HepG2 (cell line): Measurements from ENCODE around the gene HYOU1. TPM values are rescaled to one million over a fixed set of nuclear protein-coding genes. Genes with fewer than 3 reads are reported as not detected.

ENCODE experiments used
- ARID3A ChIP-seq: IDR thresholded peaks from 2 replicates; pipeline ENCODE4 v1.6.1; 2012; ENCODE audit warnings: low read depth, low read length, improper control_type of control experiment
- ARNT2 ChIP-seq: sonication (generic); formaldehyde crosslinking; IDR thresholded peaks from 2 replicates; pipeline ENCODE4 v1.8.0; 2022; ENCODE audit warnings: mild to moderate bottlenecking, low read depth, missing genetic modification reagents, moderate library complexity
- BCL6 ChIP-seq: IDR thresholded peaks from 2 replicates; pipeline ENCODE4 v1.6.1; 2016; ENCODE audit warnings: missing genetic modification reagents, missing compliant biosample characterization
- CBX2 ChIP-seq, 2 experiments: fragments of 200-600 bp in 1 of 2; sonication (generic); formaldehyde crosslinking in 1 of 2; IDR thresholded peaks; 2 replicates each; pipeline versions ENCODE4 v1.7.0 to v1.8.1; 2018 to 2022; ENCODE audit warnings: low read depth in 2 of 2, low read length in 1 of 2, mild to moderate bottlenecking in 1 of 2, missing genetic modification reagents in 1 of 2
- GLI4 ChIP-seq: sonication (generic); formaldehyde crosslinking; IDR thresholded peaks from 2 replicates; pipeline ENCODE4 v1.5.1; 2020; ENCODE audit warnings: missing genetic modification reagents, mild to moderate bottlenecking, moderate library complexity, borderline replicate concordance
- HES4 ChIP-seq: sonication (generic); formaldehyde crosslinking; IDR thresholded peaks from 2 replicates; pipeline ENCODE4 v1.9.0; 2021; ENCODE audit warnings: mild to moderate bottlenecking, missing genetic modification reagents, borderline replicate concordance
- KLF13 ChIP-seq: sonication (generic); formaldehyde crosslinking; IDR thresholded peaks from 2 replicates; pipeline ENCODE4 v1.4.0; 2020; ENCODE audit warnings: mild to moderate bottlenecking, missing genetic modification reagents
- NFKB2 ChIP-seq: sonication (generic); formaldehyde crosslinking; IDR thresholded peaks from 2 replicates; pipeline ENCODE4 v1.4.0; 2020; ENCODE audit warnings: missing genetic modification reagents, borderline replicate concordance
- NFYB ChIP-seq: sonication (generic); formaldehyde crosslinking; IDR thresholded peaks from 2 replicates; pipeline ENCODE4 v1.4.0; 2020; ENCODE audit warnings: missing genetic modification reagents
- PAWR ChIP-seq: sonication (generic); formaldehyde crosslinking; IDR thresholded peaks from 2 replicates; pipeline ENCODE4 v1.4.0; 2020; ENCODE audit warnings: missing genetic modification reagents, mild to moderate bottlenecking, borderline replicate concordance
- PBX2 ChIP-seq: IDR thresholded peaks from 2 replicates; pipeline ENCODE4 v1.6.1; 2016; ENCODE audit warnings: control low read depth
- SNAI1 ChIP-seq: sonication (generic); formaldehyde crosslinking; IDR thresholded peaks from 2 replicates; pipeline ENCODE4 v1.5.0; 2020; ENCODE audit warnings: mild to moderate bottlenecking, missing genetic modification reagents, borderline replicate concordance
- THAP7 ChIP-seq: sonication (generic); formaldehyde crosslinking; IDR thresholded peaks from 2 replicates; pipeline ENCODE4 v1.8.1; 2023; ENCODE audit warnings: mild to moderate bottlenecking, missing genetic modification reagents
- TOPORS ChIP-seq: sonication (generic); formaldehyde crosslinking; IDR thresholded peaks from 2 replicates; pipeline ENCODE4 v1.8.0; 2023; ENCODE audit warnings: mild to moderate bottlenecking, missing genetic modification reagents
- ZBTB3 ChIP-seq: sonication (generic); formaldehyde crosslinking; IDR thresholded peaks from 2 replicates; pipeline ENCODE4 v1.4.0; 2020; ENCODE audit warnings: low read depth, mild to moderate bottlenecking, moderate library complexity, missing genetic modification reagents, borderline replicate concordance
- ZMAT3 ChIP-seq: sonication (generic); formaldehyde crosslinking; conservative IDR thresholded peaks from 2 replicates; pipeline ENCODE4 v1.7.0; 2021; ENCODE audit warnings: missing genetic modification reagents
- ZMYM2 ChIP-seq: sonication (generic); formaldehyde crosslinking; IDR thresholded peaks from 2 replicates; pipeline ENCODE4 v1.8.0; 2022; ENCODE audit warnings: mild to moderate bottlenecking, missing genetic modification reagents
- ZNF317 ChIP-seq: sonication (generic); formaldehyde crosslinking; IDR thresholded peaks from 2 replicates; pipeline ENCODE4 v1.5.0; 2020; ENCODE audit warnings: mild to moderate bottlenecking, missing genetic modification reagents
- polyA plus RNA-seq, 8 experiments: library from polyadenylated mRNA; depleted of rRNA in 3 of 8; stranded (reverse) in 7 of 8; unstranded in 1 of 8; fragments of >200 nt; fragmentation: Illumina TruSeq in 4 of 8; extraction: Trizol in 4 of 8; gene quantifications; 2 replicates each; pipeline versions ENCODE4 v1.2.1 to v1.2.3, GENCODE V29; 2011 to 2016; ENCODE audit warnings: low read depth in 4 of 8, missing spikeins in 1 of 8, mixed read lengths in 1 of 8; ENCODE audit not compliant: insufficient read depth in 1 of 8
- total RNA-seq, 5 experiments: library from RNA; depleted of rRNA; stranded (reverse); fragments of >200 nt; fragmentation: Illumina TruSeq; extraction: Trizol; gene quantifications; 2 replicates each; pipeline ENCODE4 v1.2.3, GENCODE V29; 2016; ENCODE audit warnings: low read depth in 1 of 5
- TF ChIP-seq, protein P1 (sequence below): sonication (generic); formaldehyde crosslinking; IDR thresholded peaks from 2 replicates; pipeline ENCODE4 v1.4.0; 2020; ENCODE audit warnings: missing genetic modification reagents, borderline replicate concordance
- TF ChIP-seq, protein P2 (sequence below): sonication (generic); formaldehyde crosslinking; IDR thresholded peaks from 2 replicates; pipeline ENCODE4 v1.4.0; 2020; ENCODE audit warnings: missing genetic modification reagents, borderline replicate concordance

Gene HYOU1
- total and polyA plus RNA-seq, 2 of the 13 experiments (the other 11 are each of a cell fraction or from before 2014, with no cell fraction given) = 127 to 155 TPM

DNA sequence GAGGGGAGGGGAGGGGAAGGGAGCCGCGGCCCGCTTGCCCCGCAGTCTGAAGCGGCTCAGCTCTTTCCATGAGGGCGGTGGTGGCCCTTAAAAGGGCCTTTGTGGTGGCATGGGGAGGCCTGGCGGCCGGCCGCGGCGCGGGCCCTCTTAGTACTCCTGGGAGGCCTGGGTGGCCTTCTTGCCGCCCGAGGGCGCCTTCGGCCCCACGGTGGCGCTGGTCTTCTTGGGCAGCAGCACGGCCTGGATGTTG, 37.7 kb upstream of the HYOU1 start (continued):
- no peak for TF ChIP-seq HES4 (CRISPR knock-in tag)
- no peak for TF ChIP-seq KLF13 (CRISPR knock-in tag)
- TF ChIP-seq ARID3A = no peak
- TF ChIP-seq CBX2 (IDR thresholded peaks at IDR 0.05; ENCODE audit: low read depth, low read length) = no peak
- no peak for TF ChIP-seq CBX2 (CRISPR knock-in tag; IDR thresholded peaks at IDR 0.05; ENCODE audit: low read depth)
- TF ChIP-seq, protein P1, sequence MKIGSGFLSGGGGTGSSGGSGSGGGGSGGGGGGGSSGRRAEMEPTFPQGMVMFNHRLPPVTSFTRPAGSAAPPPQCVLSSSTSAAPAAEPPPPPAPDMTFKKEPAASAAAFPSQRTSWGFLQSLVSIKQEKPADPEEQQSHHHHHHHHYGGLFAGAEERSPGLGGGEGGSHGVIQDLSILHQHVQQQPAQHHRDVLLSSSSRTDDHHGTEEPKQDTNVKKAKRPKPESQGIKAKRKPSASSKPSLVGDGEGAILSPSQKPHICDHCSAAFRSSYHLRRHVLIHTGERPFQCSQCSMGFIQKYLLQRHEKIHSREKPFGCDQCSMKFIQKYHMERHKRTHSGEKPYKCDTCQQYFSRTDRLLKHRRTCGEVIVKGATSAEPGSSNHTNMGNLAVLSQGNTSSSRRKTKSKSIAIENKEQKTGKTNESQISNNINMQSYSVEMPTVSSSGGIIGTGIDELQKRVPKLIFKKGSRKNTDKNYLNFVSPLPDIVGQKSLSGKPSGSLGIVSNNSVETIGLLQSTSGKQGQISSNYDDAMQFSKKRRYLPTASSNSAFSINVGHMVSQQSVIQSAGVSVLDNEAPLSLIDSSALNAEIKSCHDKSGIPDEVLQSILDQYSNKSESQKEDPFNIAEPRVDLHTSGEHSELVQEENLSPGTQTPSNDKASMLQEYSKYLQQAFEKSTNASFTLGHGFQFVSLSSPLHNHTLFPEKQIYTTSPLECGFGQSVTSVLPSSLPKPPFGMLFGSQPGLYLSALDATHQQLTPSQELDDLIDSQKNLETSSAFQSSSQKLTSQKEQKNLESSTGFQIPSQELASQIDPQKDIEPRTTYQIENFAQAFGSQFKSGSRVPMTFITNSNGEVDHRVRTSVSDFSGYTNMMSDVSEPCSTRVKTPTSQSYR (CRISPR knock-in tag) = no peak
- TF ChIP-seq BCL6 (CRISPR knock-in tag) = no peak
- TF ChIP-seq ZBTB3 (CRISPR knock-in tag) = no peak
- no peak for TF ChIP-seq PBX2 (CRISPR knock-in tag)
- no peak for TF ChIP-seq NFKB2 (CRISPR knock-in tag)
- no peak for TF ChIP-seq THAP7 (CRISPR knock-in tag)
- TF ChIP-seq NFYB (CRISPR knock-in tag) = no peak
- TF ChIP-seq ZMYM2 = no peak
- TF ChIP-seq, protein P2, sequence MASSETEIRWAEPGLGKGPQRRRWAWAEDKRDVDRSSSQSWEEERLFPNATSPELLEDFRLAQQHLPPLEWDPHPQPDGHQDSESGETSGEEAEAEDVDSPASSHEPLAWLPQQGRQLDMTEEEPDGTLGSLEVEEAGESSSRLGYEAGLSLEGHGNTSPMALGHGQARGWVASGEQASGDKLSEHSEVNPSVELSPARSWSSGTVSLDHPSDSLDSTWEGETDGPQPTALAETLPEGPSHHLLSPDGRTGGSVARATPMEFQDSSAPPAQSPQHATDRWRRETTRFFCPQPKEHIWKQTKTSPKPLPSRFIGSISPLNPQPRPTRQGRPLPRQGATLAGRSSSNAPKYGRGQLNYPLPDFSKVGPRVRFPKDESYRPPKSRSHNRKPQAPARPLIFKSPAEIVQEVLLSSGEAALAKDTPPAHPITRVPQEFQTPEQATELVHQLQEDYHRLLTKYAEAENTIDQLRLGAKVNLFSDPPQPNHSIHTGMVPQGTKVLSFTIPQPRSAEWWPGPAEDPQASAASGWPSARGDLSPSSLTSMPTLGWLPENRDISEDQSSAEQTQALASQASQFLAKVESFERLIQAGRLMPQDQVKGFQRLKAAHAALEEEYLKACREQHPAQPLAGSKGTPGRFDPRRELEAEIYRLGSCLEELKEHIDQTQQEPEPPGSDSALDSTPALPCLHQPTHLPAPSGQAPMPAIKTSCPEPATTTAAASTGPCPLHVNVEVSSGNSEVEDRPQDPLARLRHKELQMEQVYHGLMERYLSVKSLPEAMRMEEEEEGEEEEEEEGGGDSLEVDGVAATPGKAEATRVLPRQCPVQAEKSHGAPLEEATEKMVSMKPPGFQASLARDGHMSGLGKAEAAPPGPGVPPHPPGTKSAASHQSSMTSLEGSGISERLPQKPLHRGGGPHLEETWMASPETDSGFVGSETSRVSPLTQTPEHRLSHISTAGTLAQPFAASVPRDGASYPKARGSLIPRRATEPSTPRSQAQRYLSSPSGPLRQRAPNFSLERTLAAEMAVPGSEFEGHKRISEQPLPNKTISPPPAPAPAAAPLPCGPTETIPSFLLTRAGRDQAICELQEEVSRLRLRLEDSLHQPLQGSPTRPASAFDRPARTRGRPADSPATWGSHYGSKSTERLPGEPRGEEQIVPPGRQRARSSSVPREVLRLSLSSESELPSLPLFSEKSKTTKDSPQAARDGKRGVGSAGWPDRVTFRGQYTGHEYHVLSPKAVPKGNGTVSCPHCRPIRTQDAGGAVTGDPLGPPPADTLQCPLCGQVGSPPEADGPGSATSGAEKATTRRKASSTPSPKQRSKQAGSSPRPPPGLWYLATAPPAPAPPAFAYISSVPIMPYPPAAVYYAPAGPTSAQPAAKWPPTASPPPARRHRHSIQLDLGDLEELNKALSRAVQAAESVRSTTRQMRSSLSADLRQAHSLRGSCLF (CRISPR knock-in tag) = no peak
- TF ChIP-seq TOPORS (CRISPR knock-in tag) = no peak
- no peak for TF ChIP-seq GLI4 (CRISPR knock-in tag)
- TF ChIP-seq ZNF317 = no peak
- TF ChIP-seq PAWR (CRISPR knock-in tag) = peak; percentile 65; the same call in 1 of the 2 replicates
- TF ChIP-seq SNAI1 (CRISPR knock-in tag) = peak; percentile 62; the same call in 1 of the 2 replicates
- TF ChIP-seq ZMAT3 = no peak
- TF ChIP-seq ARNT2 = no peak
